GM19468 (cell line): ENCODE measurements around the gene ABHD12.
"Not testable (repeated sequence)": the region's sequence is repeated elsewhere in the genome, so short reads cannot be mapped to it uniquely, and the experiment has no call there.

Experiments
- ATAC-seq: cut with Tn5 transposase; IDR thresholded peaks from one replicate; pipeline ENCODE4 v1.9.1; 2021; ENCODE audit warnings: mild to moderate bottlenecking, moderate library complexity, moderate number of reproducible peaks; ENCODE audit not compliant: unreplicated experiment; ENCODE audit errors: extremely low read depth

Gene ABHD12

DNA sequence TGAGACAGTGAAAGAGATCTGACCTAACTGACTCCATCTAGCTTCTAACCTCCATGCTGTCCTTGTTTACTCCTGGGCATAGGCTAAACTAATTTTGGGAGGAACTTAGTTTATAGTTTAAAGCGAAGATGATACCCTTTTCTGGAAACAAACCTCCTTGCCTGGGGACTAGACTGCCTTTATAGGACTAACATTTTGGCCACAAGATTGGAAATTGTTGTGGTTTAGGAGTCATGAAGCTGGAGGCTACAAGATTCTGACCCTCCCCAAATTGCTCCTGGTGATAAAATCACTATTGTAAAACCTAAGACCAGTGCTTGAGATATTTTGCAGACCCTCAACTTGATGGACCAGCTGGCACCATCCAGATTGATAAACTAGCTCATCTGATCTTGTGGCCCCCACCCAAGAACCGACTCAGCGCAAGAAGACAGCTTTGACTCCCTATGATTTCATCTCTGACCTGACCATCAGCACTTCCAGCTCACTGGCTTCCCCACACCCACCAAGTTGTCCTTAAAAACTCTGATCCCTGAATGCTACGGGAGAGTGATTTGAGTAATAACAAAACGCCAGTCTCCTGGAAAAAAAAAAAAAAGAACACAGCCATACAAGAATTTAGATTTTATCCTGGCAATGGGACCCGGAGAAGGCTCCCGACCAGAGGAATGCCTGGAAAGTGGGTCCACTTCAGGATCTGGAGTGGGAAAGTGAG is 63.0 kb downstream of the ABHD12 start:
- ATAC-seq: no peak

DNA sequence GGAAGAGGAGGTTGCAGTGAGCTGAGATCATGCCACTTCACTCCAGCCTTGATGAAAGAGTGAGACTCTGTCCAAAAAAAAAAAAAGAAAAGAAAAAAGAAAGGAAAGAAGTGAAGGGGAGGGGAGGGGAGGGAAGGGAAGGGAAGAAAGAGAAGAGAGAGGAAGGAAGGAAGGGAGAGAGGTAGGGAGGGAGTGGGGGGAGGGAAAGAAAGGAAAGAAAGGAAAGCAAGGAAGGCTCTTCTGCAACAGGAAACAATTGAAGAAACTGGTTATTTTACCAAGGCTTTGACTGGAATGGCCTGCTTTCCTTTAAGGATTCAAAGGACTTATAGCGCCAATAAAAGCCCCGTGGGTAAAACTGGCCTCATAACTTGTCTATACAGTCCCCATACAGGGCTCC is 64.6 kb downstream of the ABHD12 start:
- no peak for ATAC-seq

DNA sequence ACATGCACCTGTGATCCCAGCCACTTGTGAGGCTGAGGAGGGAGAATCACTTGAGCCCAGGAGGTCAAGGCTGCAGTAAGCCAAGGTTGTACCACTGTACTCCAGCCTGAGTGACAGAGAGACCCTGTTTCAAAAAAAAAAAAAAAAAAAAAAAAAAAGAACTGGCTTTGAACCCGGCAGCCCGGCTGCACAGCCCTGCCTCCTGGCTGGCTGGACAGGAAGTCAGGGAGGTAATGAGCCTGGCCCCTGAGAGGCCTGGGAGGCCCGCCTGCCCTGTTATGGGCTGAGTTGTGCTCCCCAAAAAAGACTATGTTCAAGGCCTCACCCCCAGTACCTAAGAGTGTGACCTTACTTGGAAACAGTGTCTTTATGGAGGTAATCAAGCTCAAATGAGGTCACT is 65.6 kb downstream of the ABHD12 start:
- ATAC-seq: no peak

DNA sequence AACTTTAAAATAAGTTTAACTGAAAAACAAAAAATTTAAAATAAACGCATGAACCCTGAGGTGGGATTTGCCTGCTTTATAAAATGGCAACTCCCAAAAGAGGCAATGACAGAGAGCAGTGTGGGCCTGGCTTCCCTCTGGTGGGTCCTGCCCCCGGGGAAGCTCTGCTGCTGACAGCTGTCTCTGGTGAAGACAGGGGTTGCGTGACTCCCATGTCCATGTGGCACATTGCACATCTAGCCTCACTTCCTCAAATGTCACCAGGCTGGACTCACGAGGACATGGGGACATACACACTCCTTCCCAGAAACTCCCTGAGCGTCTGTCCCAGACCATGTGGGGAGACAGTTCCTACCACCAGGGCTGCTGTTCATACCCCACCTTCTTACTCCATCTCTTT is 66.2 kb downstream of the ABHD12 start:
- no peak for ATAC-seq

DNA sequence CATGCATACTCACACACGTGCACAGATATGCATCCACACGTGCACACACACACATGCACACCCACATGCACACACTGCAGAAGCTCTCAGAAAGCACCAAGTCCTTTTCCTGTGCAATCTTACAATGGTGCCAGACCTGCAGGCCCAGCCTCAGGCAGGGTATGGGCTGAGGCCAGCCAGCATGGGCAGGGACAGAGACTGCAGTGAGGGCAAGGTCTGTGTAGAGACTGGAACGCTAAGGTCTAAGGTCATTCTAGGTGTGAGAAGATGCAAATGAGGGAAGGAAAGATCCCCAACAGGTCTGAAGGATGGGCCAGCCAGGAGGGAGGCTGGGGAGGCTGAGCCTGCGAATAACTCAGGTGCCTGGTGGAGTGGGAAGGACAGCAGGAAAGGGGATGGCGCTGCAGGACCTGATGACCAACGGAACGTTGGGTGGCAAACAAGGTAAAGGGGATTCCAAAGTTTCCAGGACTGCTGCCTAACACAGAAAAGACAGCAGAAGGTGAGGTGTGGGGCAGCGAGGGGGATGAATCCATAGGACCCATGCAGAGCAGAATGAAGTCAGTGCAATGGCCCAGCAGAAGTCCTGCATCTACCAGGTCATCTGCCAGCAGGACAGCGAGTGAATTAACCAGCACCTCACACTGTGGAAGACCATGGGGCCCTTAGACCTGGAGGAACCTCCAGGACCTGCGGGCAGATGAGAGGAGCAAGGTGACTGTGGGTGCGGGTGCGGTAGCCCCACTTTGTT is 67.0 kb downstream of the ABHD12 start:
- ATAC-seq: no peak

DNA sequence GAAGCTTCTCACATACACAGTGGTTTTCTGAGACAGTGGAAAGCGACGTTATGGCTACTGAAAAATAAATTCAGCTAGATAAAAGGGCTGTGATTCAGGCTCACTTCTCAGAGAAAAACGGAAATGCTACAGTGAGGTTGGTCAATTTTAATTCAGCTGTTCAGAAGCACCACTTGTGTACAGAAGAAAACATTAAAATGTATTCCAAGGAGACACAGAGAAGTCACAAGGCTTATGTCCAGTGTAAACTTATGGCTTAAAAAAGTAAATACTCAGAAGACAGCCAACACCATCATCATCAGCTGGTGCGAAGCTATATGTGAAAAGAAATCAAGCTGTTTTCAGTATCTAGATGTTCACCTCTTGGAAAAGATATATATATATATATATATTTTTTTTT is 68.6 kb downstream of the ABHD12 start:
- ATAC-seq: no peak

DNA sequence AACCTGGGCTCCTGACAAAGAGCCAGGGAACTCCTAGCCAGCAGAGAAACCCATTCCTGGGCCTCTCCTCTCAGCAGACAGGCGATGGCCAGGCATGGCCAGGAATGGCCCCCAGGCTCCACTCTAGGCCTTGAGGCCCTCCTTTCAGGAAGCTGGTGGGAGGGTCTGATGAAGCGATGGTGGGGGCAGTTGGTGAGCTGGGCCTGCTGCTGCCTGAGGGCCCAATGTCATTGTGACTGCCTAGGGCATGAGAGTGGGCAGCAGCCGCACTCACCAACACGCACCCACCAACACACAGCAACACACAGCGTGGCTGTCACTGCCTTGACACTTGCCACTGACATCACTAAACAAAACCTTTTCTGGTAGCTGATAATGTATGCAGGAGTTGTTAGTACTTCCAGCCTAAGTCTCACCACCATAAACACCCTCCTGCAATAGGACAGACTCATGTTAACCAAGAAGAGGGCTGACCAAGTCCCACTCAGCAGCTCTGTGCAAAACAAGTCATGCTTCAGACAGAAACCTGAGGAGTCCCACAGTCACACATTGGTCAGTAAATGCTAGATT is 69.3 kb downstream of the ABHD12 start:
- no peak for ATAC-seq

DNA sequence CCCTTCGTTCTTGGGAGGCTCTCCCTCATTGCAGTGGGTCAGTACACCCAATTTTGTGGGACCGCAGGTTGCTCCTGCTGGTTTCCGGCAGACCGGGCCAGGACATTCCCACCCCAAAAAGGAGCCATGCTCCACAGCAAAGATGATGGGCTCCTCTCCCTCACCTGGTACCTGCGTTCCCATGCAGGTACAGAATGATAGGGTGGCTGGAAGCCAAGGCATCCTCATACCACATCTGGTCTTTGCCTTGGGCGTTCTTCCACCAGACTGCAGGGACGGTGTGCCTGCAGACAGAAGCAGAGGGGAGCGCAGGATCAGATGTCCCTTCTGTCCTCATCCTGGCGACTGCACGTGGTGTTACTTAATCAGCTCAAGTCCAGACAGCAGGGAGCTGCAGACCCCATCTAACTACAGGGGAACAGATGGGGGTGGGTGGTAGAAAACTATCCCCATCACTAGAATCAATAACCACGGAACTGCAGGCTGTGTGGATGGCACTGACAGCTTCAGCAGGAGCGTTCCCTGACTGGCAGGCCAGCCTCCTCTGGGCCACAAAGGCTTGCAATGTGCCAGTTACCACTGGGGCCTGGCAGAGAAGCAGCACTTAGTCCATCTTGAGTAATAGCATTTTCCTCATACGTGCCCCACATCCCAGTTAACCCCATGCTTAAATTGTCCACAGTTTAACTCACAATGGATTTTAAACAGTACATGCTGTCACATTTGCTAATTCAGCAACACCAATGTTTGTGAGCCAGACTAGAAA is 70.4 kb downstream of the ABHD12 start:
- no peak for ATAC-seq

DNA sequence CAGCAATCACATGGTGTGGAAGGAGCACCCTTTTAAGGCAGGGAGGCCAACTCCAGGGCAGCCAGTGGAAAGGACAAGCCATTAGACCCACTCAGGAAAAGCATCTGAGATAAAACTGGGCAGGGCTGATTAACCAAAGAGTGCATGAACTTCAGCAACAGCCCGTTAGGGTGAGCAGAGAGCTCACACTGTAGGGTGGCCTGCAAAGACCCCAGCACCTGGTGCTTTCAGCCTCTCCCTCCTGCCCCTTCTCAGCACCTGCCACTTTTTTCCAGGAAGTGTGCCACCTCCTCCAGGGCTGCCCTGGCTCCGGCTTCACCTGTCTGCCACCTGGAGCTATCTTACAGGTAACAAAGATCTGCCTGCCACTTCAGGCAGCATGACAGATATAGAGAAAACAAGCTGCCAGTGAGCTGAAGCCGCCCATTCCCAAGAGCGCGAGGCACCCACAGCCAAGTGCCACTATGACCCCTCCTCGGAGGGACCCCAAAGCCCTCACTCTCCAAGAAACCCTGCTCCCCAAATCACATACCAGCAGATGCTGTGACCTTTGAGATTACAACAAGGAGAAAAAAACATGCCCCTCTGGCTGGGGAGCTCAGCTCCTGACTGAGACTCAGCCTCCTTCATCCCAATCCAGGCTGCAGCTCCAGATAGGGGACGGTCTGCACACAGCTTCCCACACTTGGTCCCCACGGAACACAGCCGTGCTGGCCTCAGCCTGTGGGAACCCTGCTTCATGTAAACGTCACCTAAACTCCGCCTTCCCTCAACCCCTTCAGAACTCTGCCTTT is 71.2 kb downstream of the ABHD12 start:
- no peak for ATAC-seq

DNA sequence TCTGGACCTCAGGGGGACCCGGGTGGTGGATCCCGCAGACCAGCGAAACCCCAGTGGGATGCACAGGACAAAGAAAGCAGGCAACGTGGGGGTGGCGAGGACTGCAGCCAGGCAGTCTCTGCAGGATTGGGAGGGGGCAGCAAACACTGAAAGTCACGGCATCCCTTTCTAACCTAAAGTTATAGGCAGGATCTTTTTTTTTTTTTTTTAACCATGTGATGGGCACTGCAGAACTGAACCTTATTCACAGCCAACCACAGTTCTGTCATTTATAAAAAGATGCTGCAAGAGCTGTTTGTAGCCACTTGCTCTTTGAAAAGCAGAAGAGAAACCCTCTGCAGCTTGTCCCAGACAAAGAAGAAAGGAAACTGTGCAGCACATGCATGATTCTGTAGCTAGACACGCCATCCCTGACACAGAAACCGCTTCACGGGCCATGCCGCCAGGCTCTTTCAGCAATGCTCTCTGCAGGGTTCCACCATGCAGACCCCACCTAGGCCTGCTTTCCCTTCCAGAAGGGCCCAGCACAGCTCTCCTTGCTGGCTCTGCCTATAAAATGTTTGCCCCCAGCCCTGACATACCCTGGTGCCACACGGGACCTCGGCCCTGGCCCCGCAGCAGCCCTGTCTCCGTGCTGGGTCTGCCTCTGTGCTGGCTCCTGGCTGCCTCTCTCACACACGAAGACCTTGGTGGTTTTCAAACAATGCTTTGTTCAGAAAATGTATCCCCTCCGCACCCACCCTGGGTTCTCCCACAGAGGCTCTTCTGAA is 72.0 kb downstream of the ABHD12 start:
- peak; percentile 94 for ATAC-seq

DNA sequence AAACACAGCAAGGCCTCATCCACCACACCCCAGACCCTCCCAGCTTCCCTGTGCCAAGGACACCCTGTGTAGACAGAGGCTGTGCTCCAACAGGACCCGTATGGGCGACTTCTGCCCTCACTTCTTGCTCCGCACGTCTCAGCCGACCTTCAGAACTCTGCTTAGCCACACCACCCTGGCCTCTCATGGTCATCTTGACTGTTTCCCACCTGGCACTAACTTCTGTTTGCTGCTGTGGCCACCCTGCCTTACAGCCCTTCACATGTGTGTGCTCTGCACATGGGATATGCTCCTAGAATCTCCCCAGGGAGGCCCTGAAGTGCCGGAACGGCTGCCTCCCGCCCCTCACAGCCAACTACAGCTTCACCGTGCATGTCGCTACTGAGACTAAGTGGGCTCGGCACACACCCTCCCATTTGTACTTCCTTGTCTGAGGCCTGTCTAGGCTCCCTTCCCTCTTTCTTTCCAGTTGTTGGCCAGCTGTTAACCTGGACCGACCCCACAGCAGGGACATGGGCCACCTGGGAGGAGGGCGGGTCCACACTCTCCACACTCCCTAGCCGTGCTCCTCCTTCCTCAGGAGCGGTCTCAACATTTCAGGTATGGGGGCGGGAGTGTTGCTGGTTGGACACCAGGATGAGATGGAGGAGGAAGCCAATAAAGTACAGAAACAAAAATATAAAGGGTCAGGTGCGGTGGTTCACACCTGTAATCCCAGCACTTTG is 73.1 kb downstream of the ABHD12 start:
- ATAC-seq: no peak

DNA sequence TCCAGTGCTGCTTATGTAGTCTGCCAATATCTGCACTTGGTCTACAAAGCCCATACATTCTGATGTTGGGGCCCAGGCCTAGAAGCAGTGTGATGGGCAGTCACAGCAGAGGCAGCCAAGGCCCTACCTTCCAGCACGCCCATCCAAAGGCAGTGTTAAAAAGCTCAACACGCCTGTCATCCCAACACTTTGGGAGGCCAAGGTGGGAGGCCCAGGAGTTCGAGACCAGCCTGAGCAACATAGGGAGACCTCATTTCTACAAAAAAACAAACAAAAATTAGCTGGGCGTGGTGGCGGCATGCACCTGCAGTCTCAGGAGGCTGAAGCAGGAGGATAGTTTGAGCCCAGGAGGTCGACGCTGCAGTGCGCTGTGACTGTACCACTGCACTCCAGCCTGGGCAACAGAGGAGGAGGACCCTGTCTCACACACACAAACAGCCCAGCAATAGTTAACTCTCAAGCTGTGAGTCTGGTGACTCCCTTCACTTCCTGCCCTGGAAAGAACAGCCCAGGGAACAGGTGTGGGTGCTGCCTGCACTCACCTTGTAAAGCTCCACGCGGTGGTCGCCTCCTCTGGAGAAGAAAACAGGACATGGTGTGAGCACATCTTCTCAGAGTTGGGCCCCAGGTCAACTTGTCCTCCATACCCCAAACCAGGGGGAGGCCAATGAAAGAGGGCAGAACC is 74.0 kb downstream of the ABHD12 start:
- no peak for ATAC-seq

DNA sequence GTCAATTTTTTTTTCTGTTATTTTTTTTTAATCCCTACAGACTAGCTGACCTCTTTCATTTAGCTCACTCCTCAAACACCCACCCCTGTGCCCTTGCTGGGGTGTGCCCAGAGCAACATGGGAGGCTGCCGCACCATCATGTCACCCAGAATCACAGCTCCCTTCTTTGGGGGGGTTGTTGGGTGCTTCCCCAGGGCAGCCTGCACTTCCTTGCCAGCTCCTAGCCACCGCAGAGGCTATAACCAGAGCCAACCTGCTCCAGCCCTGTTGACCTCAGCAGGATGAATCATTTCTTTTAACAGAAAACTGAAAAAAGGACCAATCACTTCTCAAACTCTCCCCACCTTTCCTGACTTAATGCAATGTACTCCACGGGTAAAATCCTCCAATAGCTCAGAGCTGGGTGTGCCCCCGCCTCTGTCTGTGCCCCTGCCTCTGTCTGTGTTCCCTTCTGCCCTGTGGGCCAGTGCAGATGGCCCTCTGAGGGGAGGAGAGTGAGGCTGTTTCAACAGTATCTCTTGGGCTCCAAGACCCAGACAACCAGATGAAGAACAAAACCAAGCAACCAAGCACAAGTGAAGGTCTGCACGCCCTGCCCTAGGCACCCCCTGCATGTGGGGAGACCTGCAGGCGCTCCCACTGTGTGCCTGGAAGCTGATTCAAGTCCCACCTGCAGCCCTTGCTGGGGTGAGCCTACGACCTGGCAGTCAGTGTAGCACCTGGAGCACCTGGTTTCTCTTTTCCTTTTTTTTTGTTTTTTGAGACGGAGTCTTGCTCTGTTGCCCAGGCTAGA is 75.0 kb downstream of the ABHD12 start:
- ATAC-seq: no peak

DNA sequence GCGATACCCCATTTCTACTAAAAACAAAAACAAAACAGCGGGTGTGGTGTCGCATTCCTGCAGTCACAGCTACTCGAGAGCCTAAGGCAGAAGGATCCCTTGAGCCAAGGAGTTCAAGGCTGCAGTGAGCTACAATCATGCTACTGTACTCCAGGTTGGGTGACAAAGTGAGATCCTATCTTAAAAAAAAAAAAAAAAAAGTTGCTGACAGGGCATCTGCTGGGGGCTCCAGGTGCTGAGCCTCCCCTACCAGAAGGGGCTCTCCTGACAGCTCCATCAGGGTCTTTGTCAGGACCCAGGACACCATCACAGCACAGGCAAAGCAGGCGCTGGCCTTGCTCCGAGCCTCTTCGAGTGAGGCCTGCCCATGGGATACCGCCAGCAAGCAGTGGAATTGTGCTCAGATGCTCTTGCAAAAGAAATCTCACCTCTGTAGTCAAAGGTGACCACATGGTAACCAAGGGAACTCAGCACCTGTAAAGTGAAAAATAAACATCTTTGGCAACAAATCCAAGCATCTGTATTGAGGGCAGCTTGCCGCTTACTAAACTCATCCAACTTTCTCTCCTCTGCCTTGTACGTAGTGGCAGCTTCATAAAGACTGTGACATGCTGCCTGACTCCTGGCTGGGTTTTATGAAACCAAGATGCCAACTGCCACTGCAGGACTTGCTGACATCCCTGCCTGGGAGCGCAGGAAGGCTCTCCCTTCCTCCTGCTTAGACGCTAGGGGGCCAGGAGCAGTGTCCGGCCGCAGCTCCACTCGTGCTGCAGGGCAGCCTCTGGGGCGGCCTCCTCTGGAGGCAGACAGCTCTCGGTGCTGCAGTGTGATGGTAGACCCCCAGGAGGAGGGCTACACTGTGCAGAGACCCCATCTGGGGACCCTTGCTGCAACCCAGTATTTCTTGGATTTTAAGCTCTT is 75.9 kb downstream of the ABHD12 start:
- no peak for ATAC-seq

DNA sequence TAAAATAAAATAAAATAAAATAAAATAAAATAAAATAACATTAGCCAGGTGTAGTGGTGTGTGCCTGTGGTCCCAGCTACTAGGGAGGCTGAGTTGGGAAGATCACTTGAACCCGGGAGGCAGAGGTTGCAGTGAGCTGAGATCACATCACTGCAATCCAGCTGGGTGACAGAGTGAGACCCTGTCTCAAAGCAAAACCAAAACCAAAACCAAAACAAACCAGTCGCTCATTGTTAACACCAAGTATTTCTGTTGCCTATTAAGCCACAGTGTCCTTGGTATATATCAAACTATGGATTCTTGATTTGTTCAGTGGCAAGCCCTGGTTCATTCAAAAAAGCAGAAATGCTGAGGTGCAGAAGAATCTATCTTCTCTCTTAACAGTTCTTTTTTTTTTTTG is 77.0 kb downstream of the ABHD12 start:
- ATAC-seq: no peak

DNA sequence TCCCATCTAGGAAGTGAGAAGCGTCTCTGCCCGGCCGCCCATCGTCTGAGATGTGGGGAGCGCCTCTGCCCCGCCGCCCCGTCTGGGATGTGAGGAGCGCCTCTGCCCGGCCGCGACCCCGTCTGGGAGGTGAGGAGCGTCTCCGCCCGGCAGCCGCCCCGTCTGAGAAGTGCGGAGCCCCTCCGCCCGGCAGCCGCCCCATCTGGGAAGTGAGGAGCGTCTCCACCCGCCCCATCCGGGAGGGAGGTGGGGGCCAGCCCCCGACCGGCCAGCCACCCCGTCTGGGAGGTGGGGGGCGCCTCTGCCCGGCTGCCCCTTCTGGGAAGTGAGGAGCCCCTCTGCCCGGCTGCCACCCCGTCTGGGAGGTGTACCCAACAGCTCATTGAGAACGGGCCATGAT is 77.9 kb downstream of the ABHD12 start:
- not testable (repeated sequence) for ATAC-seq
